Glutamatergic neuron (in vitro differentiated cells): ENCODE data around the gene FAM83G. TPM values are rescaled to one million over a fixed set of nuclear protein-coding genes. Genes with fewer than 3 reads are reported as not detected.

Source experiments
- DNase-seq: peaks from one replicate; pipeline ENCODE4 v3.0.0; 2022
- H3K27ac Mint-ChIP-seq: one replicate; pipeline ENCODE4 v1.8.0; 2020; ENCODE audit warnings: mild to moderate bottlenecking, mixed read lengths, inconsistent platforms; ENCODE audit not compliant: unreplicated experiment
- H3K27me3 Mint-ChIP-seq: one replicate; pipeline ENCODE4 v1.8.0; 2020; ENCODE audit warnings: mild to moderate bottlenecking, moderate library complexity, mixed read lengths, inconsistent platforms; ENCODE audit not compliant: unreplicated experiment
- H3K36me3 Mint-ChIP-seq: one replicate; pipeline ENCODE4 v1.8.0; 2020; ENCODE audit warnings: mild to moderate bottlenecking, mixed read lengths, inconsistent platforms; ENCODE audit not compliant: unreplicated experiment
- H3K4me1 Mint-ChIP-seq: one replicate; pipeline ENCODE4 v1.8.0; 2020; ENCODE audit warnings: mild to moderate bottlenecking, low read depth, mixed read lengths, inconsistent platforms; ENCODE audit not compliant: unreplicated experiment
- H3K4me3 Mint-ChIP-seq: one replicate; pipeline ENCODE4 v1.8.0; 2020; ENCODE audit warnings: mild to moderate bottlenecking, mixed read lengths, inconsistent platforms; ENCODE audit not compliant: unreplicated experiment
- H3K9me3 Mint-ChIP-seq: one replicate; pipeline ENCODE4 v1.8.0; 2020; ENCODE audit warnings: mild to moderate bottlenecking, moderate library complexity, mixed read lengths, inconsistent platforms; ENCODE audit not compliant: unreplicated experiment
- CTCF ChIP-seq: fragments of 200-600 bp; sonication (generic); IDR thresholded peaks from one replicate; pipeline ENCODE4 v1.5.0; 2021; ENCODE audit not compliant: partially characterized antibody, unreplicated experiment
- total RNA-seq: library from RNA; stranded (reverse); fragmentation: NEBNext Ultra II Directional; extraction: Animal tissue kit (Norgen Biotek cat#: 25700); gene quantifications from one replicate; pipeline ENCODE4 v1.2.1, GENCODE V29; 2021; ENCODE audit not compliant: unreplicated experiment

Gene FAM83G
- total RNA-seq, 1 donor from 2014 or later = 2.0 TPM

- H3K36me3 Mint-ChIP-seq = no peaks in the 10 kb centered on the region
- H3K27ac Mint-ChIP-seq = no peak overlapping the region
- H3K9me3 Mint-ChIP-seq = no peaks in the 10 kb centered on the region
- no peak for TF ChIP-seq CTCF
- H3K27me3 Mint-ChIP-seq = peaks cover 2% of the 10 kb centered on the region
- H3K4me1 Mint-ChIP-seq = peaks cover 3% of the 10 kb centered on the region
- H3K4me3 Mint-ChIP-seq = no peak overlapping the region
- no peak for DNase-seq
Observed at GRCh38 chr17:18921485-18921884, 83.1 kb downstream of the FAM83G start.

GRCh38 chr17:18920911-18921441 is 83.6 kb downstream of the FAM83G start:
- TF ChIP-seq CTCF = no peak
- H3K36me3 Mint-ChIP-seq = no peaks in the 10 kb centered on the region

GRCh38 chr17:18919963-18920362 is 84.6 kb downstream of the FAM83G start:
- TF ChIP-seq CTCF = no peak
- no peak overlapping the region for H3K4me3 Mint-ChIP-seq
- peaks cover 3% of the 10 kb centered on the region for H3K4me1 Mint-ChIP-seq
- H3K36me3 Mint-ChIP-seq = peaks cover 5% of the 10 kb centered on the region
- no peak overlapping the region for H3K27ac Mint-ChIP-seq
- H3K9me3 Mint-ChIP-seq = no peaks in the 10 kb centered on the region
- H3K27me3 Mint-ChIP-seq = peaks cover 5% of the 10 kb centered on the region
- DNase-seq = no peak

More at GRCh38 chr17:18920911-18921441, 83.6 kb downstream of the FAM83G start:
- Mint-ChIP-seq H3K9me3 (no peaks in the 10 kb centered on the region), H3K4me3 (no peak overlapping the region), H3K27ac (no peak overlapping the region), H3K27me3 (peaks cover 2% of the 10 kb centered on the region), H3K4me1 (peaks cover 3% of the 10 kb centered on the region)
- DNase-seq = no peak

Other genes starting within 250 kb of the FAM83G start
- gene TVP23B, start 223.6 kb downstream of the FAM83G start, total RNA-seq = 35.9 TPM
- gene PRPSAP2, start 146.6 kb downstream of the FAM83G start, total RNA-seq = 76.0 TPM
- gene SLC5A10, start 52.6 kb downstream of the FAM83G start, total RNA-seq = not detected
- gene GRAP, start 42.2 kb upstream of the FAM83G start, total RNA-seq = 0.64 TPM
- not detected for gene GRAPL, start 122.8 kb upstream of the FAM83G start, total RNA-seq
- 45.2 TPM for gene EPN2, start 232.6 kb upstream of the FAM83G start, total RNA-seq